ENCODE data around the gene TMPRSS5. TPM values are rescaled to one million over a fixed set of nuclear protein-coding genes. Genes with fewer than 3 reads are reported as not detected.
"Not testable (repeated sequence)": the region's sequence is repeated elsewhere in the genome, so short reads cannot be mapped to it uniquely, and the experiment has no call there.

The TMPRSS5 gene
- total and polyA plus RNA-seq, 2 of the 13 experiments (the other 11 are each of a cell fraction or from before 2014, with no cell fraction given) = 0.40 to 0.96 TPM

- intact Hi-C loops (cut with micrococcal nuclease; ENCODE audit: unreplicated experiment) (no loop called here), in situ Hi-C loops (cut with HindIII; ENCODE audit: extremely low pct_ligation_motif_present, low pct_unique_long_range_greater_than_20kb) (no loop called here)
- Histone ChIP-seq H2AFZ (ENCODE audit: low read length) (no peak overlapping the region), H3K9me3 (ENCODE audit: low read length) (no peaks in the 10 kb centered on the region), H3K79me2 (ENCODE audit: insufficient read depth, low read length) (no peaks in the 10 kb centered on the region), H3K27me3 (ENCODE audit: control insufficient read depth in 1 of 2, insufficient read depth in 2 of 2, low read length in 2 of 2) (no peaks in the 10 kb centered on the region), H4K20me1 (ENCODE audit: insufficient read depth, low read length) (no peaks in the 10 kb centered on the region), H3K9ac (ENCODE audit: insufficient read depth, low read depth, low read length) (no peak overlapping the region), H3K36me3 (replicated peaks in 1 of 2; ENCODE audit: control insufficient read depth in 1 of 2, insufficient read depth in 2 of 2, low read length in 2 of 2) (no peaks in the 10 kb centered on the region; a peak in 1 of 5 replicates), H3K4me3 (replicated peaks in 1 of 3; ENCODE audit: insufficient read depth in 1 of 3, low read depth in 2 of 3, low read length in 3 of 3) (no peak overlapping the region), H3K27ac (ENCODE audit: extremely low read length, insufficient read depth, low read length) (no peak overlapping the region), H3K4me2 (ENCODE audit: low read depth, low read length) (no peak overlapping the region), H3K4me1 (ENCODE audit: insufficient read depth, low read length) (peaks cover 37% of the 10 kb centered on the region)
- TF ChIP-seq ZNF670 (CRISPR knock-in tag; IDR thresholded peaks at IDR 0.05; ENCODE audit: borderline replicate concordance) = no peak
- no peak for TF ChIP-seq ZNF326 (CRISPR knock-in tag; IDR thresholded peaks at IDR 0.05; ENCODE audit: borderline replicate concordance)
- TF ChIP-seq POLR2G (IDR thresholded peaks at IDR 0.05; ENCODE audit: low read depth, low read length) = no peak
- TF ChIP-seq ZBTB14 (CRISPR knock-in tag; IDR thresholded peaks at IDR 0.05) = no peak
- no peak for TF ChIP-seq ZNF7 (CRISPR knock-in tag; IDR thresholded peaks at IDR 0.05)
- TF ChIP-seq ZNF782 (CRISPR knock-in tag; IDR thresholded peaks at IDR 0.05; ENCODE audit: borderline replicate concordance) = no peak
- FAIRE-seq (no peak), ATAC-seq (no peak), DNase-seq (ENCODE audit: low spot score) (no peak)
- POLR2A ChIA-PET = no interaction called here
- WGBS (ENCODE audit: low lambda C conversion rate) = 98% methylated on average over 3 of the region's 3 CpGs
- no TSS peak for BruUV-seq (replicated peaks)
- CTCF ChIA-PET (ENCODE audit: low intra/inter-chr PET ratio, low total read pairs) = no interaction called here
Measured at GRCh38 chr11:113721462-113722066, 15.5 kb upstream of the TMPRSS5 start.

- H3K9ac ChIP-seq (ENCODE audit: insufficient read depth, low read depth, low read length); H3K36me3 ChIP-seq (replicated peaks in 1 of 2; ENCODE audit: control insufficient read depth in 1 of 2, insufficient read depth in 2 of 2, low read length in 2 of 2); CTCF ChIA-PET (ENCODE audit: low intra/inter-chr PET ratio, low total read pairs); H3K27me3 ChIP-seq (ENCODE audit: control insufficient read depth in 1 of 2, insufficient read depth in 2 of 2, low read length in 2 of 2); H3K79me2 ChIP-seq (ENCODE audit: insufficient read depth, low read length); H4K20me1 ChIP-seq (ENCODE audit: insufficient read depth, low read length); in situ Hi-C loops (cut with HindIII; ENCODE audit: extremely low pct_ligation_motif_present, low pct_unique_long_range_greater_than_20kb); BruUV-seq (replicated peaks); H3K4me3 ChIP-seq (replicated peaks in 1 of 3; ENCODE audit: insufficient read depth in 1 of 3, low read depth in 2 of 3, low read length in 3 of 3); H3K9me3 ChIP-seq (ENCODE audit: low read length); ATAC-seq; H2AFZ ChIP-seq (ENCODE audit: low read length); H3K27ac ChIP-seq (ENCODE audit: extremely low read length, insufficient read depth, low read length); FAIRE-seq; intact Hi-C loops (cut with micrococcal nuclease; ENCODE audit: unreplicated experiment); POLR2A ChIA-PET; DNase-seq (ENCODE audit: low spot score); H3K4me2 ChIP-seq (ENCODE audit: low read depth, low read length): not testable (repeated sequence)
- WGBS (ENCODE audit: low lambda C conversion rate) = 64% methylated on average over 3 of the region's 3 CpGs
- peaks cover 28% of the 10 kb centered on the region for H3K4me1 ChIP-seq (ENCODE audit: insufficient read depth, low read length)
Measured at GRCh38 chr11:113720478-113720877, 14.4 kb upstream of the TMPRSS5 start.
